ENCODE measurements around the gene WDR70.
"Not testable (repeated sequence)": the region's sequence is repeated elsewhere in the genome, so short reads cannot be mapped to it uniquely, and the experiment has no call there.

The WDR70 gene

GRCh38 chr5:37570597-37570996, 191.5 kb downstream of the WDR70 start:
- DNase-seq (ENCODE audit: low spot score) = no peak

- DNase-seq (ENCODE audit: low spot score) = no peak
Observed at GRCh38 chr5:37571985-37572384, 192.9 kb downstream of the WDR70 start.

- DNase-seq (ENCODE audit: low spot score) = no peak
Observed at GRCh38 chr5:37575541-37576489, 196.7 kb downstream of the WDR70 start.

GRCh38 chr5:37576552-37576951, 197.4 kb downstream of the WDR70 start:
- DNase-seq (ENCODE audit: low spot score) = no peak

GRCh38 chr5:37578176-37578575, 199.1 kb downstream of the WDR70 start:
- no peak for DNase-seq (ENCODE audit: low spot score)

GRCh38 chr5:37580106-37580505, 201.0 kb downstream of the WDR70 start:
- DNase-seq (ENCODE audit: low spot score) = no peak

- no peak for DNase-seq (ENCODE audit: low spot score)
Observed at GRCh38 chr5:37582202-37582601, 203.1 kb downstream of the WDR70 start.

GRCh38 chr5:37593292-37593691, 214.2 kb downstream of the WDR70 start:
- not testable (repeated sequence) for DNase-seq (ENCODE audit: low spot score)

- DNase-seq (ENCODE audit: low spot score) = not testable (repeated sequence)
Observed at GRCh38 chr5:37594864-37595263, 215.7 kb downstream of the WDR70 start.

- DNase-seq (ENCODE audit: low spot score) = no peak
Observed at GRCh38 chr5:37598733-37599132, 219.6 kb downstream of the WDR70 start.

- no peak for DNase-seq (ENCODE audit: low spot score)
Observed at GRCh38 chr5:37601163-37601562, 222.0 kb downstream of the WDR70 start.

GRCh38 chr5:37603072-37603471, 224.0 kb downstream of the WDR70 start:
- no peak for DNase-seq (ENCODE audit: low spot score)

- no peak for DNase-seq (ENCODE audit: low spot score)
Observed at GRCh38 chr5:37604290-37604689, 225.2 kb downstream of the WDR70 start.

GRCh38 chr5:37606148-37606547, 227.0 kb downstream of the WDR70 start:
- DNase-seq (ENCODE audit: low spot score) = no peak

- no peak for DNase-seq (ENCODE audit: low spot score)
Observed at GRCh38 chr5:37606632-37607248, 227.6 kb downstream of the WDR70 start.

GRCh38 chr5:37615184-37615583, 236.1 kb downstream of the WDR70 start:
- DNase-seq (ENCODE audit: low spot score) = no peak

GRCh38 chr5:37619353-37619752, 240.2 kb downstream of the WDR70 start:
- no peak for DNase-seq (ENCODE audit: low spot score)

GRCh38 chr5:37622354-37622753, 243.2 kb downstream of the WDR70 start:
- DNase-seq (ENCODE audit: low spot score) = not testable (repeated sequence)

GRCh38 chr5:37626266-37626665, 247.1 kb downstream of the WDR70 start:
- no peak for DNase-seq (ENCODE audit: low spot score)

GRCh38 chr5:37628876-37629275, 249.8 kb downstream of the WDR70 start:
- no peak for DNase-seq (ENCODE audit: low spot score)

- no peak for DNase-seq (ENCODE audit: low spot score)
Observed at GRCh38 chr5:37631939-37632338, 252.8 kb downstream of the WDR70 start.

GRCh38 chr5:37637165-37637845, 258.2 kb downstream of the WDR70 start:
- no peak for DNase-seq (ENCODE audit: low spot score)

GRCh38 chr5:37638897-37639296, 259.8 kb downstream of the WDR70 start:
- DNase-seq (ENCODE audit: low spot score) = no peak
